SK-N-SH treated with all-trans-retinoic acid at 6 μM for 48 hours (cell line): ENCODE measurements around the gene ETNPPL.

Experiments
- ATAC-seq: fragments of 200-7000 bp; cut with Tn5 transposase; 3 replicates; pipeline ENCODE4 v1.9.1; 2020; ENCODE audit warnings: mild to moderate bottlenecking, moderate library complexity
- ARNTL ChIP-seq: fragments of 450-650 bp; formaldehyde crosslinking; IDR thresholded peaks from 2 replicates; pipeline ENCODE4 v1.5.0; 2020; ENCODE audit warnings: low read depth, mild to moderate bottlenecking, moderate library complexity, borderline replicate concordance
- BACH2 ChIP-seq: fragments of 250-450 bp; sonication (Bioruptor Pico); IDR thresholded peaks from 2 replicates; pipeline ENCODE4 v1.9.0; 2021; ENCODE audit warnings: mild to moderate bottlenecking, borderline replicate concordance
- CSDC2 ChIP-seq: fragments of 250-450 bp; sonication (Bioruptor Pico); IDR thresholded peaks from 2 replicates; pipeline ENCODE4 v1.5.0; 2020; ENCODE audit warnings: mild to moderate bottlenecking, moderate library complexity
- CSRNP3 ChIP-seq: fragments of 250-450 bp; sonication (Bioruptor Pico); IDR thresholded peaks from 2 replicates; pipeline ENCODE4 v1.5.1; 2021; ENCODE audit warnings: mild to moderate bottlenecking, moderate library complexity
- ESRRG ChIP-seq: fragments of 250-450 bp; sonication (Bioruptor Pico); IDR thresholded peaks from 2 replicates; pipeline ENCODE4 v1.6.1; 2021; ENCODE audit warnings: mild to moderate bottlenecking
- GLIS3 ChIP-seq: fragments of 250-450 bp; sonication (Bioruptor Pico); IDR thresholded peaks from 2 replicates; pipeline ENCODE4 v1.5.0; 2020; ENCODE audit warnings: mild to moderate bottlenecking, moderate library complexity
- ISL1 ChIP-seq: fragments of 250-450 bp; sonication (Bioruptor Pico); IDR thresholded peaks from 2 replicates; pipeline ENCODE4 v2.1.2; 2022; ENCODE audit warnings: mild to moderate bottlenecking, moderate library complexity
- OSR1 ChIP-seq: fragments of 250-450 bp; sonication (Bioruptor Pico); IDR thresholded peaks from 2 replicates; pipeline ENCODE4 v1.8.0; 2022; ENCODE audit warnings: moderate library complexity, mild to moderate bottlenecking, inconsistent platforms
- PPARA ChIP-seq: fragments of 250-450 bp; sonication (Bioruptor Pico); IDR thresholded peaks from 2 replicates; pipeline ENCODE4 v1.5.0; 2020; ENCODE audit warnings: mild to moderate bottlenecking, borderline replicate concordance
- SNAI2 ChIP-seq: fragments of 250-450 bp; sonication (Bioruptor Pico); IDR thresholded peaks from 2 replicates; pipeline ENCODE4 v1.5.0; 2020; ENCODE audit warnings: mild to moderate bottlenecking, moderate library complexity
- TCF4 ChIP-seq: fragments of 250-450 bp; sonication (Bioruptor Pico); IDR thresholded peaks from 2 replicates; pipeline ENCODE4 v1.8.0; 2021; ENCODE audit warnings: mild to moderate bottlenecking, moderate library complexity, borderline replicate concordance
- TSHZ2 ChIP-seq: fragments of 250-450 bp; sonication (Bioruptor Pico); IDR thresholded peaks from 2 replicates; pipeline ENCODE4 v1.5.0; 2020; ENCODE audit warnings: mild to moderate bottlenecking, moderate library complexity
- ZC3H10 ChIP-seq: fragments of 250-450 bp; sonication (Bioruptor Pico); IDR thresholded peaks from 2 replicates; pipeline ENCODE4 v1.5.1; 2021; ENCODE audit warnings: mild to moderate bottlenecking, moderate library complexity
- ZFP3 ChIP-seq: fragments of 250-450 bp; sonication (Bioruptor Pico); IDR thresholded peaks from 2 replicates; pipeline ENCODE4 v1.5.0; 2020; ENCODE audit warnings: mild to moderate bottlenecking, moderate library complexity
- ZFP30 ChIP-seq: fragments of 450-650 bp; formaldehyde crosslinking; IDR thresholded peaks from 2 replicates; pipeline ENCODE4 v1.5.0; 2022; ENCODE audit warnings: mild to moderate bottlenecking, moderate library complexity
- ZNF70 ChIP-seq: fragments of 450-650 bp; formaldehyde crosslinking; IDR thresholded peaks from 2 replicates; pipeline ENCODE4 v1.5.0; 2020; ENCODE audit warnings: mild to moderate bottlenecking, moderate library complexity
- ZNF8 ChIP-seq: fragments of 450-650 bp; formaldehyde crosslinking; IDR thresholded peaks from 2 replicates; pipeline ENCODE4 v1.5.0; 2020; ENCODE audit warnings: mild to moderate bottlenecking, moderate library complexity
- TF ChIP-seq, protein P1 (sequence below): fragments of 250-450 bp; sonication (Bioruptor Pico); IDR thresholded peaks from 2 replicates; pipeline ENCODE4 v1.8.0; 2020; ENCODE audit warnings: mild to moderate bottlenecking, moderate library complexity, borderline replicate concordance
- TF ChIP-seq, protein P2 (sequence below): fragments of 250-450 bp; sonication (Bioruptor Pico); IDR thresholded peaks from 2 replicates; pipeline ENCODE4 v1.8.0; 2021; ENCODE audit warnings: low read depth, mild to moderate bottlenecking, moderate library complexity, borderline replicate concordance
- TF ChIP-seq, protein P3 (sequence below): fragments of 250-450 bp; sonication (Bioruptor Pico); IDR thresholded peaks from 2 replicates; pipeline ENCODE4 v1.5.1; 2020; ENCODE audit warnings: low read depth, mild to moderate bottlenecking, moderate library complexity

Gene ETNPPL

GRCh38 chr4:108751321-108751720 is 11.5 kb downstream of the ETNPPL start (continued):
- no peak for TF ChIP-seq CSRNP3 (CRISPR knock-in tag)

DNA sequence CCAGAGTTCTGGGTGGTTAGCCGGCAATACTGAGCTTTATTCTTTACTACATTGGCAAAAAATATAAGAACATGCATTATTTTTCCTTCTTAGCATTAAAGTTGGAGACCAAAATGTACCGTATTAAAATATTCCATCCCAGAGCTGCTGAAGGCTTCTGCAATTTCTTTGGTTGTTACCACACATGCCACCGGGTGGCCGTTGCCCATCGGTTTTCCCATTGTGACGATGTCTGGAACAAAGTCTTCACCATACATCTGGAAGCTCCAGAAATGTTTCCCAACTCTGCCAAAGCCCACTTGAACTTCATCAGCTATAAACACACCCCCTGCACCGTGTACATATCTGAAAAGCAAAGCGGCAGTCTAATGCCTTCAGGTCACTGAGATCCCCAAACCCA is 13.7 kb downstream of the ETNPPL start:
- no peak for ATAC-seq
- no peak for TF ChIP-seq ZFP3 (CRISPR knock-in tag)
- no peak for TF ChIP-seq TCF4 (CRISPR knock-in tag)
- TF ChIP-seq, protein P1, sequence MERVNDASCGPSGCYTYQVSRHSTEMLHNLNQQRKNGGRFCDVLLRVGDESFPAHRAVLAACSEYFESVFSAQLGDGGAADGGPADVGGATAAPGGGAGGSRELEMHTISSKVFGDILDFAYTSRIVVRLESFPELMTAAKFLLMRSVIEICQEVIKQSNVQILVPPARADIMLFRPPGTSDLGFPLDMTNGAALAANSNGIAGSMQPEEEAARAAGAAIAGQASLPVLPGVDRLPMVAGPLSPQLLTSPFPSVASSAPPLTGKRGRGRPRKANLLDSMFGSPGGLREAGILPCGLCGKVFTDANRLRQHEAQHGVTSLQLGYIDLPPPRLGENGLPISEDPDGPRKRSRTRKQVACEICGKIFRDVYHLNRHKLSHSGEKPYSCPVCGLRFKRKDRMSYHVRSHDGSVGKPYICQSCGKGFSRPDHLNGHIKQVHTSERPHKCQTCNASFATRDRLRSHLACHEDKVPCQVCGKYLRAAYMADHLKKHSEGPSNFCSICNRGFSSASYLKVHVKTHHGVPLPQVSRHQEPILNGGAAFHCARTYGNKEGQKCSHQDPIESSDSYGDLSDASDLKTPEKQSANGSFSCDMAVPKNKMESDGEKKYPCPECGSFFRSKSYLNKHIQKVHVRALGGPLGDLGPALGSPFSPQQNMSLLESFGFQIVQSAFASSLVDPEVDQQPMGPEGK (CRISPR knock-in tag), result no peak
- TF ChIP-seq, protein P2, sequence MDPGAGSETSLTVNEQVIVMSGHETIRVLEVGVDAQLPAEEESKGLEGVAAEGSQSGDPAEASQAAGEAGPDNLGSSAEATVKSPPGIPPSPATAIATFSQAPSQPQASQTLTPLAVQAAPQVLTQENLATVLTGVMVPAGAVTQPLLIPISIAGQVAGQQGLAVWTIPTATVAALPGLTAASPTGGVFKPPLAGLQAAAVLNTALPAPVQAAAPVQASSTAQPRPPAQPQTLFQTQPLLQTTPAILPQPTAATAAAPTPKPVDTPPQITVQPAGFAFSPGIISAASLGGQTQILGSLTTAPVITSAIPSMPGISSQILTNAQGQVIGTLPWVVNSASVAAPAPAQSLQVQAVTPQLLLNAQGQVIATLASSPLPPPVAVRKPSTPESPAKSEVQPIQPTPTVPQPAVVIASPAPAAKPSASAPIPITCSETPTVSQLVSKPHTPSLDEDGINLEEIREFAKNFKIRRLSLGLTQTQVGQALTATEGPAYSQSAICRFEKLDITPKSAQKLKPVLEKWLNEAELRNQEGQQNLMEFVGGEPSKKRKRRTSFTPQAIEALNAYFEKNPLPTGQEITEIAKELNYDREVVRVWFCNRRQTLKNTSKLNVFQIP (CRISPR knock-in tag), result no peak
- no peak for TF ChIP-seq OSR1 (CRISPR knock-in tag)
- TF ChIP-seq ZFP30, result no peak
- TF ChIP-seq GLIS3, result no peak
- no peak for TF ChIP-seq TSHZ2
- TF ChIP-seq, protein P3, sequence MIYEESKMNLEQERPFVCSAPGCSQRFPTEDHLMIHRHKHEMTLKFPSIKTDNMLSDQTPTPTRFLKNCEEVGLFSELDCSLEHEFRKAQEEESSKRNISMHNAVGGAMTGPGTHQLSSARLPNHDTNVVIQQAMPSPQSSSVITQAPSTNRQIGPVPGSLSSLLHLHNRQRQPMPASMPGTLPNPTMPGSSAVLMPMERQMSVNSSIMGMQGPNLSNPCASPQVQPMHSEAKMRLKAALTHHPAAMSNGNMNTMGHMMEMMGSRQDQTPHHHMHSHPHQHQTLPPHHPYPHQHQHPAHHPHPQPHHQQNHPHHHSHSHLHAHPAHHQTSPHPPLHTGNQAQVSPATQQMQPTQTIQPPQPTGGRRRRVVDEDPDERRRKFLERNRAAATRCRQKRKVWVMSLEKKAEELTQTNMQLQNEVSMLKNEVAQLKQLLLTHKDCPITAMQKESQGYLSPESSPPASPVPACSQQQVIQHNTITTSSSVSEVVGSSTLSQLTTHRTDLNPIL (CRISPR knock-in tag), result no peak
- no peak for TF ChIP-seq BACH2 (CRISPR knock-in tag)
- TF ChIP-seq CSDC2 (CRISPR knock-in tag), result no peak
- TF ChIP-seq CSRNP3 (CRISPR knock-in tag), result no peak
- no peak for TF ChIP-seq ESRRG (CRISPR knock-in tag)
- TF ChIP-seq ISL1, result no peak
- no peak for TF ChIP-seq PPARA (CRISPR knock-in tag)

DNA sequence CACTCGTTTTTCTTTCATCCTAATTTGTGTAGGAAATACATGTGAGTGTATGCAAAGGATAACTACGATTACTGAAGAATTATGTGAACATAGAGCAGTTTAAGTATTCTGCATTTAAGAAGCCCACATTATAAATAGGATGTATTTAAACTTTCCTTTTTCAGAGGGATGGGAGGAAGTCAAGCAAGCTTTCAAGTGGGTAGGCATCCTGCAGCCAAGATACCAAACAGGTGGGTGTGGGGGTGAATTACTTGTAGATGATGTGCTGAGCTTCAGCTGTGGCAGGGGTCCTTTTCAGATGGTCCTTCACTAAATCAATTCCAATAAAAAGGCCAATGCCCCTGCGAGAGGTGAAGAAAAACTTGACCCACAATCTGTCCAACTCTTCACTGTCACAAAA is 16.3 kb downstream of the ETNPPL start:
- no peak for ATAC-seq
- TF ChIP-seq, protein P1 (CRISPR knock-in tag), result no peak
- TF ChIP-seq, protein P2 (CRISPR knock-in tag), result no peak
- no peak for TF ChIP-seq TSHZ2
- no peak for TF ChIP-seq ZFP3 (CRISPR knock-in tag)
- no peak for TF ChIP-seq PPARA (CRISPR knock-in tag)
- TF ChIP-seq ZC3H10, result no peak
- TF ChIP-seq ZFP30, result no peak
- TF ChIP-seq TCF4 (CRISPR knock-in tag), result no peak
- no peak for TF ChIP-seq BACH2 (CRISPR knock-in tag)
- TF ChIP-seq ZNF8 (CRISPR knock-in tag), result no peak
- no peak for TF ChIP-seq ARNTL (CRISPR knock-in tag)
- no peak for TF ChIP-seq SNAI2
- no peak for TF ChIP-seq ZNF70 (CRISPR knock-in tag)
- no peak for TF ChIP-seq CSDC2 (CRISPR knock-in tag)
